Activated effector memory CD4-positive, alpha-beta T cell treated with Interleukin-2 at 50 U/mL for 16 hours (primary cell): ENCODE data around the gene KLHL4.
"Not testable (repeated sequence)": the region's sequence is repeated elsewhere in the genome, so short reads cannot be mapped to it uniquely, and the experiment has no call there.

ENCODE experiments used
- DNase-seq: peaks from one replicate; pipeline ENCODE4 v3.0.0-alpha.2; 2020

The KLHL4 gene

DNA sequence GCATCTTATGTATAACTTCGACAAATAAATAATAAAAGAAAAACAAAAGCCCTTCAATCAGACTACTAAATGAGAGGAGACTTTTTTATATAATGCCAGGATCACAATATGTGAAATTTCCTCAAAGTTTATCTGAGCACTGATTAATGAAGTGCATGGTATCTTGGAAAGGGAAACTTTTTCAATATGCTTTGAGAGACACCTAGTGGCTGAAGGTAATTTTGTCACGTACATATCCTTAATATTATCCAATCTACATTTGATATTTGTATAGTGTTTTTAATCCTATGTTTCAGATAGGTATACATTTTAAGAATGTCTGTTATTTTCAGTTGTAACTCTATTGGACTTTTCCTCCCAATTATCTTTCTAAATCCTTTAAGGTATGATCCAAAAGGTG lies 146.8 kb downstream of the KLHL4 start:
- DNase-seq, result no peak

DNA sequence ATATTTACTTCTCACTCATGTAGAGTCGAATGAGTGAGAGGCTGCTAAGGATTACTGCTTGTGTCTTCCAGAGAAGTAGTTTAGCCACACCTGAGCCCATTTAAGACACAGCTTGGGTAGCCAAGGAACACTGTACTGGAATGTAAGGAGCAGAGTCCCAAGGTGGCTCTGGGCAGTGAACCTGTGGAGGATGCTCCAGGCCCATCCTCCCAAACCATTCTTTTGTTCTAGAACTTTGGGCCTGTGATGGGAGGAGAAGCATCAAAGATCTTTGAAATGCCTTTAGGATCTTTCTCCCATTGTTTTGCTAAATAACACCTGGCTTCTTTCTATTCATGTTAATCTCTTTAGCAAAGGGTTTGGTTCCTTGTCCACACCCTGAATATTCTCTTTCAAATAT lies 162.2 kb downstream of the KLHL4 start:
- no peak for DNase-seq

DNA sequence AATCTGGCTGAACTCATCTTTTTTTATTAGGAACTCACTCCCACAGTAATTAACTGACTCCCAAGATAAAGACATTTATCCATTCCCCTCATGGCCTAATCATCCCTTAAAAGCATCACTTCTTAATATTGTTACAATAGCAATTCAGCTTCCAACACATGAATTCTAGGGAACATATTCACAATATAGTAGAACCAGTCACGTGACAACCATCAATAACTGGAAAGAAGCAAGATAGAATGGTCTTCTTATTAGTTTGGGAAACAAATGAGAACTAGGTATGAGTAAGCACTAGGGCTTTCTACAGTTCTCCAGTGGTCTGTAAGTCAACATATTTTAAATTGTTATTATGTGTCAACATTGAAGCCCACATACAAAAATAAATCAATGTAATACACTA lies 170.1 kb downstream of the KLHL4 start:
- no peak for DNase-seq

DNA sequence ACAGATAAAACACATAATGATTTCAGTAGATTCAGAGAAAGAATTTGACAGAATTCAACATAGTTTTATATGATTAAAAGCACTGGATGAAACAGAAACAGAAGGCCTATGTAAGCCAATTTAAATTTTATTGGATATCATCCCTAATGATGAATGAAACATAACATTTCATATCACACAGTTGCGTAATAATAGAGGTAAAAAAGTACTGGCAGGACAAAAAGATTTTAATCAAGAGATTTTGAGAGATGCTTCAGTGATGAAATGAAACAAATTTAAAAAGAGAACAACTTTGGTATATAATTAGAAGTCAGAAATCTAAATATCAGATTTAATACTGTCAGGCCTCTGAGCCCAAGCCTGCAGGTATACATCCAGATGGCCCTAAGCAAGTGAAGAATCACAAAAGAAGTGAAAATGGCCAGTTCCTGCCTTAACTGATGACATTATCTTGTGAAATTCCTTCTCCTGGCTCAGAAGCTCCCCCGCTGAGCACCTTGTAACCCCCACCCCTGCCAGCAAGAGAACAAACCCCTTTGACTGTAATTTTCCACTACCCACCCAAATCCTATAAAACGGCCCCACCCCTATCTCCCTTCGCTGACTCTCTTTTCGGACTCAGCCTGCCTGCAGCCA lies 170.6 kb downstream of the KLHL4 start:
- DNase-seq, result not testable (repeated sequence)

DNA sequence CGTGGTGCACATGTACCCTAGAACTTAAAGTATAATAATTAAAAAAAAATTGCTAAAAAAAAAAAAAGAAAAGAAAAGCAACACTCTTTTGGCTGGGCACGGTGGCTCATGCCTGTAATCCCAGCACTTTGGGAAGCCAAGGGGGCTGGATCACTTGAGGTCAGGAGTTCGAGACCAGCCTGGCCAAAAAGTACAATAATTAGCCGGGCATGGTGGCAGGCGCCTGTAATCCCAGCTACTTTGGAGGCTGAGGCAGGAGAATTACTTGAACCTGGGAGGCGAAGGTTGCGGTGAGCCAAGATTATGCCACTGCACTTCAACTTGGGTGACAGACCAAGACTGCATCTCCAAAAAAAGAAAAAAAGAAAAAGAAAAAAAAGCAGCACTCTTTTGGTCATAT lies 171.6 kb downstream of the KLHL4 start:
- not testable (repeated sequence) for DNase-seq

DNA sequence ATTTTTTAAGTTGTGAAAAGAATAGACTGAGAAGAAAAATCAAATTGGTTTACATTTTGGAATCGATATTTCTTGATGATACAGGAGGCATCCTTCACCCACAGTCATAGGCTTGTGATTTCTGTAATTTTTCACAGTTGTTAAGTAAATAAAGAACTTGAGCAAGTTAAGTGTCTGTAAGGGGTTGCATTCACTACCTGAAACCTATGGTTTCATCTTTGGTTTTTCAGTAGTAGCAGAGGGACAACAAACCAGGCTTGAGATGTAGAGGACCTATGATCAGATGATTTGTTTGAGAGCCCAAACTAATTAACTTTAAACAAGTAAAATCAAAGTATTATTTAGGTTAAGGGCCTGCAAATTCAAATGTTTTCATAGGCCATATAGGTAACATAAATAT lies 175.6 kb downstream of the KLHL4 start:
- no peak for DNase-seq

DNA sequence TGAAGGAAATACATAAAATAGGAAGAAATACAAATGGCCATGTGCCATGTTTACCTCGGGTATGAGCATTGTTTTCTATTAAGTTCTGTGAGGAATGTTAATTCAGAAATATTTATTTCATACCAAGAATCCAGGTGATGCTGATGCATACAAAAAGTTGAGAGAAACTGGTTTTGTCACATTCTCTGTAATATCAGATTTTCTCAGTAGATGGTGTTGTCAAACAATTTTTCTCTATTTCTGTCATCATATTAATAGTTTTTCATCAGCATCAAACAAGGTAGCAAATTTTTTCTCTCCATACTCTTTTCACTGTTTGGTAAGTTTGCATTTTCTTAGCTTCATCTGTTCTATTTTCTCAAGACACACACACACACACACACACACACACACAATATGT lies 179.8 kb downstream of the KLHL4 start:
- DNase-seq, result no peak

DNA sequence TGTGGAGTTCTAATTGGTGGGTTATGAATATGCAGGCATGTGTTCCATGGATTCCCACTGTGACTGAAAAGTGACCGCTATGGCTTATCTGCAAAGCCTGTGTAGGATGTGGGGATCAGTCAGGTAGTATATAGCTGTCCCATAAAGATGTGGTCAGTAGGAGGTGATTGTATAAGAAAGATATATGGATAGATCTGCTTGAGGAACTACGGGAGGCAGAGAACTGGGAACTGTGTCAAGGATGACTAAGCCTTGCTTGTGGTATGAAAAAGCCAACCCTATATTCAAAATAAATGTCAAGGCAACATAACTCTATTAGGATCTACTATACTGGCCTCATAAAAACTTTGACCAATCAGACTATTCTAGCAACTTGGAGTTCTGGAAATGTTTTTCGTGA lies 185.2 kb downstream of the KLHL4 start:
- DNase-seq, result no peak

DNA sequence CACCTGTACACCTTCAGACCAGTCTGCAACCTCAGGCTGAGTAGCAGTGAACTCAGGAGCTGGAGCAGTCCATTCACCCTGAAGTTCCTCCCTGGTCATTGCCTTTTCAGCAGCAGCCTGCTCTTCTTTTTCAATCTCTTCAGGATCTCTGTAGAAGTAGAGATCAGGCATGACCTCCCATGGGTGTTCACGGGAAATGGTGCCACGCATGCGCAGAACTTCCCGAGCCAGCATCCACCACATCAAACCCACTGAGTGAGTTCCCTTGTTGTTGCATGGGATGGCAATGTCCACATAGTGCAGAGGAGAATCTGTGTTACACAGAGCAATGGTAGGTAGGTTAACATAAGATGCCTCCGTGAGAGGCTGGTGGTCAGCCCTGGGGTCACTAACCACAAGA lies 185.9 kb downstream of the KLHL4 start:
- not testable (repeated sequence) for DNase-seq

DNA sequence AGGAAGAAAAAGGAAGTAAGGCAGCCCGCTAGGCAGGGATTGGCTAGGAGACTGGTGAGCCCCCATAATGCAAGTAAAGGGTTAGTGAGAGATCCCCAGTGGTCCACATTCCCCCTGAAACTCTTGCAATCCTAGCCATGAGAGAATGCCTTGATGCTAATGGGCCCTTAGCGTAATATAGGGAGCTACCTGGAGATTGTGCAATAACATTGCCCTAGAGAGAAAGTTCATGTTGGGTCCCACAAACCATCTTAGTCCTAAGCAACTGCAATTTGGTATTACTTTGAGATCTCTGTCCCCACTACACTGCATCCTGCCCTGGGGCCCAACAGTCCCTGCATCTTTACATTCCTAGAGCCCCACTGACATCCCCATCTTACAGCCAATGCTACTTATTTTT lies 188.5 kb downstream of the KLHL4 start:
- DNase-seq, result no peak

DNA sequence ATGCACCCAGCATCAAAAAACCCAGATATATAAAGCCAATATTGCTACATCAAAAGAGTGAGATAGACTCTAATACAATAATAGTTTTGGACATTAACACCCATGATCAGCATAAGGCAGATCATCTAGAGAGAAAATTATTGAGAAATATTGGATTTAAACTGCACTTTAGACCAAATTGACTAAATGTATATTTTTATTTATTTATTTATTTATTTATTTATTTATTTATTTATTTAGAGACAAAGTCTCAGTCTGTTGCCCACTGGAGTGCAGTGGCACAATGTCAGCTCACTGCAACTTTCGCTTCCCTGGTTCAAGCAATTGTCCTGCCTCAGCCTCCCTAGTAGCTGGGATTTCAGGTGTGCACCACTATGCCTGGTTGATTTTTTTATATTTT lies 193.0 kb downstream of the KLHL4 start:
- DNase-seq, result no peak
